PC-9 (cell line): ENCODE results near the gene UTP4. TPM values are rescaled to one million over a fixed set of nuclear protein-coding genes. Genes with fewer than 3 reads are reported as not detected.

Source experiments
- BruUV-seq: library from RNA; stranded (reverse); fragments of 400-500 nt; replicated peaks from 2 replicates; lab custom pipeline; 2021; lab: Mats Ljungman, UMichigan
- CTCF ChIA-PET: fragments of 300-600 bp; sonication (Branson Sonifier 250); formaldehyde crosslinking; loops from one replicate; lab custom pipeline; 2022; ENCODE audit warnings: antibody characterized with exemption; lab: Charles Lee
- POLR2A ChIA-PET: fragments of 300-600 bp; sonication (Branson Sonifier 250); formaldehyde crosslinking; loops from one replicate; lab custom pipeline; 2022; ENCODE audit warnings: antibody characterized with exemption; ENCODE audit not compliant: unreplicated experiment; lab: Charles Lee
- DNase-seq, 2 experiments: peaks; one replicate each; pipeline versions ENCODE4 v3.0.0 to v3.0.0-alpha.2; 2015 to 2022; ENCODE audit warnings: mixed read lengths in 1 of 2
- H2AFZ ChIP-seq: fragments of 200-600 bp; sonication (generic); 2 replicates; pipeline ENCODE4 v1.8.1; 2017; ENCODE audit warnings: antibody characterized with exemption
- H3F3A ChIP-seq: fragments of 200-600 bp; sonication (generic); 2 replicates; pipeline ENCODE4 v1.8.1; 2017; ENCODE audit warnings: antibody characterized with exemption, mild to moderate bottlenecking, low read depth; ENCODE audit not compliant: insufficient read depth
- H3K27ac ChIP-seq: fragments of 200-600 bp; sonication (generic); 2 replicates; pipeline ENCODE4 v1.6.1; 2016; ENCODE audit warnings: mixed run types
- H3K27me3 ChIP-seq: fragments of 200-600 bp; sonication (generic); 2 replicates; pipeline ENCODE4 v1.6.1; 2016; ENCODE audit warnings: low read depth, mixed run types; ENCODE audit not compliant: insufficient read depth
- H3K36me3 ChIP-seq: fragments of 200-600 bp; sonication (generic); 2 replicates; pipeline ENCODE4 v1.6.1; 2016; ENCODE audit warnings: low read depth, mixed run types
- H3K4me1 ChIP-seq: fragments of 200-600 bp; sonication (generic); replicated peaks from 2 replicates; pipeline ENCODE4 v1.6.1; 2016; ENCODE audit warnings: mixed run types; ENCODE audit not compliant: insufficient read depth
- H3K4me2 ChIP-seq: fragments of 200-600 bp; sonication (generic); 2 replicates; pipeline ENCODE4 v1.6.1; 2017; ENCODE audit warnings: mixed run types
- H3K4me3 ChIP-seq: fragments of 200-600 bp; sonication (generic); 2 replicates; pipeline ENCODE4 v1.6.1; 2016; ENCODE audit warnings: mixed run types
- H3K79me2 ChIP-seq: fragments of 200-600 bp; sonication (generic); 2 replicates; pipeline ENCODE4 v1.6.1; 2017; ENCODE audit warnings: low read depth, mixed run types
- H3K9me2 ChIP-seq: fragments of 200-600 bp; sonication (generic); 2 replicates; pipeline ENCODE4 v1.8.1; 2017; ENCODE audit warnings: mild to moderate bottlenecking; ENCODE audit not compliant: insufficient read depth
- H3K9me3 ChIP-seq: fragments of 200-600 bp; sonication (generic); 2 replicates; pipeline ENCODE4 v1.8.1; 2016; ENCODE audit warnings: low read depth; ENCODE audit not compliant: insufficient read depth
- H4K20me1 ChIP-seq: fragments of 200-600 bp; sonication (generic); 2 replicates; pipeline ENCODE4 v1.8.1; 2017; ENCODE audit not compliant: insufficient read depth
- CTCF ChIP-seq: fragments of 200-600 bp; sonication (generic); conservative IDR thresholded peaks from 2 replicates; pipeline ENCODE4 v1.6.1; 2017; ENCODE audit warnings: mixed run types, antibody characterized with exemption, mild to moderate bottlenecking, moderate library complexity
- EZH2 ChIP-seq: fragments of 200-600 bp; sonication (generic); IDR thresholded peaks from 2 replicates; pipeline ENCODE4 v1.8.0; 2017; ENCODE audit warnings: antibody characterized with exemption, low read depth
- intact Hi-C: fragments of 100-400 bp; cut with micrococcal nuclease; formaldehyde crosslinking; loops from one replicate; pipeline ENCODE4 v1.10.0; 2022; ENCODE audit not compliant: unreplicated experiment
- total RNA-seq: library from RNA; stranded (reverse); gene quantifications from 2 replicates; pipeline ENCODE4 v1.2.3, GENCODE V29; 2021

Gene UTP4
- total RNA-seq, 1 experiment from 2014 or later, result 45.9 TPM

GRCh38 chr16:69188236-69188549, 55.7 kb downstream of the UTP4 start:
- Histone ChIP-seq H3K4me2 (peak overlapping the region; percentile 88), H3K4me1 (peaks cover 43% of the 10 kb centered on the region), H3F3A (peaks cover 22% of the 10 kb centered on the region; the same call in 1 of the 2 replicates), H3K79me2 (peaks cover 43% of the 10 kb centered on the region), H3K9me3 (no peaks in the 10 kb centered on the region; the same call in 1 of the 2 replicates), H3K36me3 (no peaks in the 10 kb centered on the region), H3K27ac (no peak overlapping the region), H3K4me3 (peak overlapping the region; percentile 68), H3K9me2 (no peaks in the 10 kb centered on the region), H2AFZ (peak overlapping the region; percentile 76), H3K27me3 (no peaks in the 10 kb centered on the region), H4K20me1 (peaks cover 6% of the 10 kb centered on the region; the same call in 1 of the 2 replicates)
- no TSS peak for BruUV-seq
- intact Hi-C loops, result loop anchor here (1.0 kb wide), 2 partner anchors 11 to 123 kb away; partner anchors contain the start of gene VPS4A
- TF ChIP-seq EZH2 (no peak), CTCF (no peak)
- CTCF ChIA-PET, result interaction anchor here (0.7 kb wide), 1 partner anchor 518 kb away, joined by 3 read pairs; no protein-coding TSS in a partner anchor
- peak in 1 of 2 experiments; percentile 36 for DNase-seq
- POLR2A ChIA-PET, result no interaction called here

GRCh38 chr16:69188716-69189115, 56.3 kb downstream of the UTP4 start:
- intact Hi-C loops, result loop anchor here (1.0 kb wide), 2 partner anchors 11 to 123 kb away; partner anchors contain the start of gene VPS4A
- H3K27me3 ChIP-seq, result no peaks in the 10 kb centered on the region
- no peak for TF ChIP-seq CTCF
- TF ChIP-seq EZH2, result no peak
- peak overlapping the region; percentile 76 for H2AFZ ChIP-seq
- no TSS peak for BruUV-seq
- H3K27ac ChIP-seq, result no peak overlapping the region
- H3K4me2 ChIP-seq, result peak overlapping the region; percentile 88
- H3F3A ChIP-seq, result peaks cover 22% of the 10 kb centered on the region; the same call in 1 of the 2 replicates
- H3K9me2 ChIP-seq, result no peaks in the 10 kb centered on the region
- ChIA-PET CTCF (no interaction called here), POLR2A (interaction anchor here (0.7 kb wide), 2 partner anchors 13 to 1372 kb away, joined by 4 to 8 read pairs; no protein-coding TSS in a partner anchor)
- H4K20me1 ChIP-seq, result peaks cover 6% of the 10 kb centered on the region; the same call in 1 of the 2 replicates
- H3K4me3 ChIP-seq, result peak overlapping the region; percentile 68
- DNase-seq, result no peak
- H3K9me3 ChIP-seq, result no peaks in the 10 kb centered on the region; the same call in 1 of the 2 replicates
- H3K36me3 ChIP-seq, result no peaks in the 10 kb centered on the region
- H3K79me2 ChIP-seq, result peaks cover 47% of the 10 kb centered on the region
- H3K4me1 ChIP-seq, result peaks cover 38% of the 10 kb centered on the region

- H3K79me2 ChIP-seq, result peaks cover 51% of the 10 kb centered on the region
- TF ChIP-seq EZH2 (no peak), CTCF (no peak)
- no peak overlapping the region for H3K4me3 ChIP-seq
- CTCF ChIA-PET, result no interaction called here
- no peak overlapping the region; the same call in 1 of the 2 replicates for H3K27ac ChIP-seq
- no peaks in the 10 kb centered on the region for H3K27me3 ChIP-seq
- no peak for DNase-seq
- no peaks in the 10 kb centered on the region for H3K9me2 ChIP-seq
- H3F3A ChIP-seq, result peaks cover 13% of the 10 kb centered on the region; the same call in 1 of the 2 replicates
- intact Hi-C loops, result no loop called here
- H3K4me1 ChIP-seq, result peaks cover 33% of the 10 kb centered on the region
- no peaks in the 10 kb centered on the region for H3K36me3 ChIP-seq
- POLR2A ChIA-PET, result interaction anchor here (0.6 kb wide), 1 partner anchor 461 kb away, joined by 3 read pairs; no protein-coding TSS in a partner anchor
- no peak overlapping the region for H2AFZ ChIP-seq
- H3K9me3 ChIP-seq, result no peaks in the 10 kb centered on the region; the same call in 1 of the 2 replicates
- peak overlapping the region; percentile 88 for H3K4me2 ChIP-seq
- peaks cover 6% of the 10 kb centered on the region; the same call in 1 of the 2 replicates for H4K20me1 ChIP-seq
- BruUV-seq, result no TSS peak
Measured at GRCh38 chr16:69190046-69190588, 57.7 kb downstream of the UTP4 start.
